T1000 (cell line): Measurements from ENCODE around the gene ITGAD.
"Not testable (repeated sequence)": the region's sequence is repeated elsewhere in the genome, so short reads cannot be mapped to it uniquely, and the experiment has no call there.

ENCODE experiments used
- DNase-seq: peaks from one replicate; lab custom pipeline; 2025; ENCODE audit warnings: mixed read lengths; lab: John Stamatoyannopoulos, UW

The ITGAD gene

DNA sequence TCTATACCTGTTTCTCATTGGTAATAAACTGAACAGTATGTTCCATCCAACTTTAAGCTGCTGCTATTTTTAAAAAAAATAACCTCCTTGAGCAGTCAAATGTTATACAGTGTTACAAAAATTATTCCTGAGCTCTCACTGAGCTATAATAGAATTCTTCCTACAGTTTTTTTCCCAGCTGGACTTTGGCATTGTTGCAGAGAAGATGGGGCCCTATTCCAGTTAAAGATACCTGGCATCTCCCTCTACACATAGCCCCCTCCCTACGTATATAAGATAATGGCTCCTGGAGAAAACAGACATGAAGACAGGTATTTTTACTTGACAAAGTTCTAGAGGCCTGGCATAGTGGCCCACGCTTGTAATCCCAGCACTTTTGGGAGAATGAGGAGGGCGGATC is 36.7 kb downstream of the ITGAD start:
- no peak for DNase-seq

DNA sequence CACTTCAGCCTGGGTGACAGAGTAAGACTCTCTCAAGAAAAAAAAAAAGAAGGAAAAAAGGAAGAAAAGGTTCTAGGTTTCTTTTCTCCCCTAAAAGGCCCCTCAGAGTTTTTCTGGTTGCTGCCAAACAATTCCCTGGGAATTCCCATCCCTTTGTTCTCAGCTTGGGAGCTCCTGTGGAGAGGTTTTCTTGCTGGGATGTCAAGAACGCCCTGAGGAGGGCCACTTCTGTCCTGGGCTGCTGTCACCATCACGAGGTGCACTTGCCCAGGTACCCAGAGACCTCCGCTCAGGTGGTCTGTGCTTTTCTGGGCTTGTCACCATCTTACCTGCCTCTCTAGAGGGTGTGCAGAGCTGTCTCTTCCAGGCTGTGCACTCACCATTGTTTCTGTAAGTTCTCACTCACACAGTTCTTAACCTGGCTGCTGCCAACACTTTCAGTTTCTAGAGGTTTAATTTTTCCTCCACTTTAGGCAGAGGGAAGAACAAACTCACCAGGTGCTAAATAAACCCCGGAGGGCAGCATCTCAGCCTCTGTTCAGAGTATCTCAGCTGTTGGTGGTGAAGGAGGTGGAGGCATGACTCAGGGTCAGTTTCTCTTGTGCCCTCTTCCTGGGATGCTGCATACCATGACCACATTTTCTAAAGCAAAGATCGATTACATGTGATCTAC is 37.4 kb downstream of the ITGAD start:
- DNase-seq = no peak

DNA sequence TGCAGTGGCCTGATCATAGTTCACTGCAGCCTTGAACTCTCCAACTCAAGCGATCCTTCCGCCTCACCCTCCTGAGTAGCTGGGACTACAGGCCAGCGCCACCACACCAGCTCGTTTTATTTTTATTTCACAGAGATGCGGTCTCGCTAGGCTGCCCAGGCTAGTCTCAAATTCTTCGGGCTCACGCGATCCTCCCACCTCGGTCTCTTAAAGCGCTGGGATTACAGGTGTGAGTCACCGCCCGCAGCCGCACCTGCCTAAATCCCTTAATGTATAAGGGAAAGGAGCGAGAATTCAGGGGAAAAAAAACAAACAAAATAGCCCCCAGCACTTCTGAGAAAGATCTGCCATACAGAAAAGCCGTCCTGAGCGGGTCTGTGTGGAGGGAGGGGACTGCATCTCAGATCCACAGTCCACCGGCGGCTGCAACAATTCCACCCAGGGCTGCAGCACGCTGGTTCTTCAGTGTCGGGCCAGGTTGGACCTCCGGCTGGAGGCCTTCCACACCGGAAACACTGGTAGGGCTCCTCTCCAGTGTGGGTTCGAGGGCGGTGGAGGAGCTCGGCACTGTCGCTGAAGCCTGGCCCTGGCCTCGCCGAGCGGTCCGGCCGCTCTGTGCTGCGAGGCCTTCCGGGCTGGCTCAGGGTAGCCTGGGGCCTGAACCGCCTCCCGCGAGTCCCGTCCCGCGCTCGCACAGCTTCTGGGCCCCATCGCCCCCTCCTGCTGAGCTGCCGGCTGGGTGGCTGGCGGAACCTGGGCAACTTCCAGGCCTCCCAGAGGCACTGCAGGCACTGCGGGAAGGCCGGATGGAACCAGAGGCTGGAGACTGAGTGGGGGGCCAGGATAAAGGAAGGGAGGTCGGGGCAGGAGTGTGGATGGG is 42.4 kb downstream of the ITGAD start:
- DNase-seq = no peak

DNA sequence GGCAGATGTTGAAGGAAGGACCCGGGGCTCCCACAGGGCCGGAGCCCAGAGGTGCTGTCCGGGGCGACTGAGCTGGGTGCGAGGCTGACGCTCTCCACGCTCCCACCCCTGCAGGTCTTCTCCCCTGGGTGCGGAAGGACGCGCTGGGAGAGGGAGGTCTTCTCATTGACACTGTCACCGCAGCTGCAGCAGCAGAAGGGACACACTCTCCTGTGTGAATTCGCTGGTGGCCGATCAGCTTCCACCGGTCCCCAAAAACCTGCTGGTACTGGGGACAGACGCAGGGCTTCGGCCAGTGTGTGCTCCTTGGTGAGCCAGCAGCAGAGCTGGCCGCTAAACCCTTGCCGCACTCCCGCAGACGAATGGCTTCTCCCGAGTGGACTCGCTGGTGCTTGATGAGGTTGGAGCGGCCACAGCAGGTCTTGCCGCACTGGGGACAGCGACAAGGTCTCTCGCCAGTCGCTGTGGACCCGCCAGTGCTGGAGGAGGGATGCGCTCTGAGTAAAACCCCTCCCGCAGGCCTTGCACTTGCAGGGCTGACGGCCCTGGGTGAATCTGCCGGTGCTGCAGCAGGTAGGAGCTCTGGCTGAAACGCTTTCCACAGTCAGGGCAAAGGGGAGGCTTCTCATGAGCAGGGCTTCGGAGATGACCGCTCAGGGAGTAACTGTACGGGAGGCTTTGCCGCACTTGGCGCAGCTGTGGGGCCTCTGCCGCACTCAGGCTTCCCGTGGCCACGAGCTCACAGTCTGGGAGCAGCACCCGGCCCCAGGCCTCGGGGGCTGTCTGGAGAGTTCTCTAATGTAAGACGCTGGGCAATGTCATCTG is 43.3 kb downstream of the ITGAD start:
- no peak for DNase-seq

DNA sequence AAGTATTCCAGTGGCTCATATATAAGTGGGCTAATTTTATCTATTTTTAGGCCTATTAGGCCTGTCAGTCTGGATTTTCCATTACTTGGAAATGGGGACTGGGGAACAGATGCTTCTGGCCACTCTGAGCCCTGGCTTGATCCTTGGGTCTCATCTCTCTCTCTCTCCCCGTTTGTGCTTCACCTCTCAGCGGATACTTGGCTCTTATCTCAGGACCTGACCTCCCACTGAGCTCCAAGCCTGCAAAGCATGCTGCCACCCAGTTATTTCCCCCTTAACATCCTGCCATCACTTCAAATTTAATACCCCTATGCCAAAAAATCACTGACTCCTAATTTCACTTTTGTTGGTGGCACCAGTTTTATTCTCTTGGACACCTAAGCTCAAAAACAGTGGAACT is 45.3 kb downstream of the ITGAD start:
- DNase-seq = no peak

DNA sequence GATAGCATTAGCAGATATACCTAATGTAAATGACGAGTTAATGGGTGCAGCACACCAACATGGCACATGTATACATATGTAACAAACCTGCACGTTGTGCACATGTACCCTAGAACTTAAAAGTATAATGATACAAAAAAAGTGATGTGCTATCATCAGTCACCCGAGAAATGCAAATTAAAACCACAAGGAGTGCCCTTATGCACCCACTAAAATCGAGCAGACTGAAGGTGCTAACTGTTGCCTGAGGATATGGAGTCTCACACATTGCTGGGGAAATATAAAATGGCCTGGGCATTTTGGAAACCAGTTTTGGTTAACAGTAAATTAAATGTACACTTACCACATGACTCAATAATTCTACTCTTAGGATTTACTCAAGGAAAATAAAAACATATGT is 45.9 kb downstream of the ITGAD start:
- DNase-seq = not testable (repeated sequence)

DNA sequence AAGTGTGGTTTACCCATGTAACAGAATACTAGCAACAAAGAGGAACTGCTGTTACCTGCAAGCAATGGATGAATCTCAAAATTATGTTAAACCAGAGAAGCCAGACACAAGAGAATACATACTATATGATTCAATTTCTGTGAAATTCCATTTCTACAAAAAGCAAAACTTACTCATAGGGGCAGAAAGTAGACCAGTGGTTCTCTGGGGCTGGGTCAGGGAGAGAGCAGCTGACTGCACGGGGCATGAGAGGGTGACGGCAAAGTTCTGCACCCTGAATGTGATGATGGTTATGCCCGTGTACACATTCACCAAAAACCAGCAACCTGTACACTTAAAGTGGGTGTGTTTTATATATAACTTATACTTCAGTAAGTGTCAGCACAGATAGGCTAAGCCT is 46.4 kb downstream of the ITGAD start:
- DNase-seq = no peak

DNA sequence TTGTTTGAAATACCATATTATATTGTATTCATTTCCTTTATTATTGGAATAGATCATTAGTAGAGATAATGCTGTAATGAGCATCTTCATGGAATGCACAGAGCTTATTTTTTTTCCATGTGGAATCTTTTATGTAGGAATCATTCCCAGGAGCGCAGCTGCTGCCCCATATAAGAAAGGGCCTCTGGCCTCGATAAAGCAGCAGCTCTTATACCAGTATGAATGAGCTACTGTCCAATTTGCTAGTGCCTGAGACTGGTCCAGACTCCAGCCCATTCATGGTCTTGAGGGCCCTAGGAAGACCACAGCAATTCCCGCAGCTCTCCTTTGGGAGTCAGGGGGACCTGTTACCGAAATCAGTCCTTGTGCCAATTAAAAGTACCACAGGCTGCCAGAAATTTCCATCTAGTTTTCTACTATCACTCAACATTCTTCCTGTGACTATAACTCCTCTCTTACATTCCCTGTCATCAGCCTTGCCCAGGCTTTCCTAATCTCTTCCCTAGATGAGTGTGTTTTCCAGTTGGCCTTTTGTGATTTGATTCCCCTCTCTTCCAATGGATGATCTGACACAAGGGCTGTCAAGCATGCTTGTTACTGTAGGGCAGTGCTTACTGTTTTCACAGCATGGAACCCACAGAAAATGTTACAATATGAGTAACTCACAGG is 47.5 kb downstream of the ITGAD start:
- no peak for DNase-seq

DNA sequence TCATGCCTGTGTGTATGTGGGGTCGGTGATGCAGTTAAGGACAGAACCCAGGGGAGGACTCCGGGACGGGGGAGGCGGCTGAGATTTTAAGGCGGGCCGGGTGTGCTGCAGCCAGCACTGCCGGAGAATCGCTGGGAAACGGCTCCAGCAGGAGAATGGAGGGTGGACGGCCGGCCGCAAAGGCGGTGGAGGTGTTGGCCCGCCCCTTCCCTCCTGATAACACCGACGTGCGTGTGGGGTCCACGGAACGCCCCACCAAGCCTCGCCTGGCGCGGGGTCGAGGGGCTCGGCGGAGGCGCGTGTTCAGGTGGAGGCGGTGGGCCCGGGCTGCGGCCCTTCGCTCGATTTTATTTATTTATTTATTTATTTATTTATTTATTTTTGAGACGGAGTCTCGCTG is 48.8 kb downstream of the ITGAD start:
- DNase-seq = no peak

DNA sequence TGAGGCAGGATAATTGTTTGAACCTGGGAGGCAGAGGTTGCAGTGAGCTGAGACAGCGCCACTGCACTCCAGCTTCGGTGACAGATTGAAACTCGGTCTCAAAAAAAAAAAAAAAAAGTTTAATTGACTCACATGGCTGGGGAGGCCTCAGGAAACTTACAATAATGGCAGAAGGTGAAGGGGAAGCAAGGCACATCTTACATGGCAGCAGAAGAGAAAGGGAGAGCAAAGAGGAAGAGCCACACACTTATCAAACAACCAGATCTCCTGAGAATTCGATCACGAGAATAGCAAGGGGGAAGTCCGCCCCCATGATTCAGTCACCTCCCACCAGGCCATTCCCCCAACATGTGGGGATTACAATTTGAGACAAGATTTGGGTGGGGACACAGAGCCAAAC is 52.8 kb downstream of the ITGAD start:
- not testable (repeated sequence) for DNase-seq

DNA sequence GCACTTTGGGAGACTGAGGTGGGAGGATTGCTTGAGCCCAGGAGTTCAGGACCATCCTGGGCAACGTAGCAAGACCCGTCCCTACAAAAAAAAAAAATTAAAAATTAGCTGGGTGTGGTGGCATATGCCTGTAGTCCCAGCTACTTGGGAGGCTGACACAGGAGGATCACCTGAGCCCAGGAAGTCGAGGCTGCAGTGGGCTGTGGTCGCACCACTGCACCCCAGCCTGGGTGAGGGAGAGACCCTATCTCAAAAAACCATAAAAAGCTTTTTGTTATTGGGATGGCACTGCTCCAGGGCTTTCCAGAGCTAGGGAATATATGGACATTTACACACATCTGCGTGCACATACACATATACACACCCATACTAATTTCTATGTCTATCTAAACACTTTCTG is 58.1 kb downstream of the ITGAD start:
- no peak for DNase-seq

DNA sequence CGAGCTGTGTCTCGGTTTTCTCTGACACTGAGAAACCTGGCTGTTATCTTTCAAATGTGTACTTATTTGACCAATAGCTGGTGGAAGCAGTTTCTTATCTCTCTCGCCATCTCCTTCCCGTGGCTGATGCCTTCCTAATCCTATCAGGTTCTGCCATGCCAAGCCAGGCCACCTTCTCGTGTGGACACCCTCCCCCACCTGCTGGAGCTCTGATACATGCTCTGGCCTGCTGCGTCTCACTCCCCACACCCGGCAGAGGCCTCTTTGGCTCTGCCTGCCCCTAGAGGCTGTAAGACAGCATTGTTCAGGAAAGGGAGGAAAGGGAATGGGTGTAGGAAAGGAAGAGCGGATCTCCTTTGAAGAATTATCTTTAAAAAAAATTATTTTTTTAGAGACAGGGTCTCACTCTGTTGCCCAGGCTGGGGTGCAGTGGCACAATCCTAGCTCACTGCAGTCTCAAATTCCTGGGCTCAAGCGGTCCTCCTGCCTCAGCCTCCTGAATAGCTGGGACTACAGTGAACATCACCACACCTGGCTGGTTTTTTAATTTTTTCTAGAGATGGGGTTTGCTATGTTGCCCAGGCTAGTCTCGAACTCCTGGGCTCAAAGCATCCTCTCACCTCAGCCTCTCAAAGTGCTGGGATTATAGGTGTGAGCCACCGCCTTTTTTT is 58.7 kb downstream of the ITGAD start:
- DNase-seq = no peak

DNA sequence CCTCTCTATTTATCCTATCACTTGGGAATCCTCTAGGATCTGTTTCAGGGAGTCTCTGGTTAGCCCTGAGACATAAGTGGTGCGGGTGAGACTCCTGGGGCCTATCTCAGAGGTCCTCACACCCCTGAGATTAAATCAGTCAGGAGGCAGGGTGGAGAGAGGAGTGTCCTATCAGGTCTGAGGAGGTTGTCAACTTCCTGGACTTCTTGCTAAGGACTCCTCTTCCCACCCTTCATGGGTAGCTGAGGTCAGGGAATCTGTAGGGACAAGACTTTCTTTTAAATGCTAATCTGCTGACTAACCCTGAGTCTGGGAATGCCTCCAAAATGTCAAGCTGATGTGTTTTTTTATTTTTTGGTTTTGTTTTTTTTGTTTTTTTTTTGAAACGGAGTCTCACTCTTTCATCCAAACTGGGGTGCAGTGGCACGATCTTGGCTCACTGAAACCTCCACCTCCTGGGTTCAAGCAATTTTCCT is 59.5 kb downstream of the ITGAD start:
- DNase-seq = peak; percentile 37

DNA sequence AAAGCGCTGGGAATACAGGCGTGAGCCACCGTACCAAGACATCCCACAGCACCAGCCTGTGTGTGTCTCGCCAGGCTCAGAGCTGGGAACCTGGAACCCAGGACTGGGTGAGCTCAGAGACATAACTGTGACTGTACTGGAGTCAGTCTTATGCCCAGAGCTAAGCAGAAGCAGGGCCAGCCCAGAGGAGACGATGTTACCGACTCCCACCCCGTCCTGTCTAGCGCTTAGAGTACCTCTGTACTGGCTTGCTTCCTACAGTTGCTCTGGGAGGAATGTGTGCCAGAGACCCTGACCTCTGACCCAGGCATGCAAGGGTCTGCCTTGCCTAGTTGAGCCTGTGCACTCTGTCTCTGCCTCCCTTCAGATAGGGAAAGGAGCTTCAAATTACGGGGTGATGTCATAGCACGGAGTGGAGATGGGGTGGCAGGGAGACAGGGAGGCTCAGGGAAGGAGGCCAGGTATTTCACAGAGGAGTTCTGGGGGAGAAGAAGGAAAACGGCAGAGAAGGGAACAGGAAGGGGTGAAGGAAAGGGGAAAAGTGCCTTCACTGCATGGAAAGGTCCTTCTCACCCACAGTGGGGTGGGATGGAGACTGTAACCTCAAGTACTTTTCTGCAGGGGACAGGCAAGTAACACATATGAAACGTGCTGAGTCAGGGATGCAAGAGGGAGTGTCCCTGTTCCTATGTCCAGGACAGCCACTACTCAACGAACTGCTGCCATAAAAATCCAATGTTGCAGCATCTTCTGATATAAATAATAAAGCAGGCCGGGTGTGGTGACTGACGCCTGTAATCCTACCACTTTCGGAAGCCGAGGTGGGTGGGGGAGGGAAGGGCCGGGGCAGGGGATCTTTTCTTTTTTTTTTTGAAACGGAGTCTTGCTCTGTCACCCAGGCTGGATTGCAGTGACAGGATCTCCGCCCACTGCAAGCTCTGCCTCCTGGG is 60.4 kb downstream of the ITGAD start:
- DNase-seq = no peak

DNA sequence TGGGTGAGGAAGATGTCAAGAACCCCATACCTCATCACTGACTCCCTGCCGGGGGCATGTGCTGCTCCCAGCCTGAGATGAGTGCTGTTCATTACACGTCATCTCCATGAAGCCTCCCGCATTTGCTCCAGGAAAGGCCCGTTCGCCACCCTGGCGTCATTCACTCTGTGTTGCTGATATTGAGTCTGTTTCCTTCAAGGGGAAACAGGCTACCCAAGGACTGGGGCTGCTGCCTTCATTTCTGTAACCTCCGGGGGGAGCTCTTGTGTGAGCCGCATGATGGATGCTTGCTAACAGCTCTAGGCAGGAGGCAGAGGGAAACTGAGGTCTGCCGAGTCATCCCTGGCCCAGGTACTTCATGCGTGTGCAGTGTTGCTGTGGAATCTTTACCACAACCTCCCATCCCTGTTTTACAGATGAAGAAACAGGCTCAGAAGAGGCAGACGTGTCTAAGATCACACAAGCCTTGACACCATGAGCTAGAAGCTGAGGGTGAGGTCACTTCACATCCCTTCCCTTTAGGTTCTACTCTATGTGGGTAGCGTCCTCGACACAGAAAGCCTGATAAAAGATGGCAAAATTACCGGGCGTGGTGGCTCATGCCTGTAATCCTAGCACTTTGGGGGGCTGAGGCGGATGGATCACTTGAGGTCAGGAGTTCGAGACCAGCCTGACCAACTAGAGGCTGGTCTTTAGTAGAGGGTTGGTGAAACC is 62.6 kb downstream of the ITGAD start:
- DNase-seq = no peak

DNA sequence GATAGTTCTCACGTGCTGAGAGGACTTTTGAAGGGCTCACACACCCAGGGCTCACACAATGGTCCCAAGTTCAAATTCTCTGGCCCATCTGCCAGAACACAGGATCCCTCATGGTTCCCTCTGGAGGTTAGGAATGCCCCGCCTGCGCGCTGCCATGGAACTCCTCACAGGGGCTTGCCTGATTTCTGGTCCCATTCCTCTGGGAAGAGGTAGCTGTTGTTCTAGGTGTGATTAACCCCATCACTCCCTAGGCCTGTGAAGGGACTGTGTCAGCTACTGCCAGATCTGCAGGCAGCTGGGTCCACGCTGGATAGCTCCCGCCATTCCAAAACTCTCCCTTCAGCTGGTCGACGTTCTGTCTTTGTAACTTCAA is 63.8 kb downstream of the ITGAD start:
- no peak for DNase-seq

DNA sequence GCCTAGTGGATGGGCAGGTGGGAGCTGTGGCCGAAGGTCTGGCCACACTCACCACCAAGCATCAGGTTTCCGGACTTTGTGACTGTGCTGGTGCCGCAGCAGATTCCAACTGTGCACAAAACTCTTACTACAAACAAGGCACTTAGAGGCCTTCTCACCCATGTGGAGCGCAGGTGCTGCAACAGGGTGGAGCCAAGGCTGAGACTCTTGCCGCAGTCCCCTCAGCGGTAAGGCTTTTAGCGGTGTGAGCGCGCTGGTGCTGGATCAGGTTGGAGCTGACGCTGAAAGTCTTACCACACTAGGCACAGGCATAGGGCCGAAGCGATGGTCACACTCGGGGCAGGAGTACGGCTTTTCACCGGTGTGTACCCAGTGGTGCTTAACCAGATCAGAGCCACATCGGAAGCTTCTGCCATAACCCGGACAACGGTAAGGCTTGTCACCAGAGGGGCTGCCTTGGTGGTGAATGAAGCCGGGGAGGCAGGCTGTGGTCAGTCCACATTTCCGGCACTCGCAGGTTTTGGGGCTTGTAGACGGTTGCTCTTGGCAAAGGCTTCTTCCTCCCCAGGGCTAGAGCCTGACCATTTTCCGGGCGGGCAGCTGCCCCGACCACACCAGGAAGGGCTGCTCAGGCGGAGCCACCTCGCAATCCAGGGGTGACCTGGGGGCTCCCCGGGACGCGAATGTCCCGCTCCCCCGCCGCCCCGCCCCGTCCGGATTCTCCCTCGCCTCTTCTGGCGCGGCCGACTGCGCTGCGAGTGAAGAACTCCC is 65.1 kb downstream of the ITGAD start:
- no peak for DNase-seq

DNA sequence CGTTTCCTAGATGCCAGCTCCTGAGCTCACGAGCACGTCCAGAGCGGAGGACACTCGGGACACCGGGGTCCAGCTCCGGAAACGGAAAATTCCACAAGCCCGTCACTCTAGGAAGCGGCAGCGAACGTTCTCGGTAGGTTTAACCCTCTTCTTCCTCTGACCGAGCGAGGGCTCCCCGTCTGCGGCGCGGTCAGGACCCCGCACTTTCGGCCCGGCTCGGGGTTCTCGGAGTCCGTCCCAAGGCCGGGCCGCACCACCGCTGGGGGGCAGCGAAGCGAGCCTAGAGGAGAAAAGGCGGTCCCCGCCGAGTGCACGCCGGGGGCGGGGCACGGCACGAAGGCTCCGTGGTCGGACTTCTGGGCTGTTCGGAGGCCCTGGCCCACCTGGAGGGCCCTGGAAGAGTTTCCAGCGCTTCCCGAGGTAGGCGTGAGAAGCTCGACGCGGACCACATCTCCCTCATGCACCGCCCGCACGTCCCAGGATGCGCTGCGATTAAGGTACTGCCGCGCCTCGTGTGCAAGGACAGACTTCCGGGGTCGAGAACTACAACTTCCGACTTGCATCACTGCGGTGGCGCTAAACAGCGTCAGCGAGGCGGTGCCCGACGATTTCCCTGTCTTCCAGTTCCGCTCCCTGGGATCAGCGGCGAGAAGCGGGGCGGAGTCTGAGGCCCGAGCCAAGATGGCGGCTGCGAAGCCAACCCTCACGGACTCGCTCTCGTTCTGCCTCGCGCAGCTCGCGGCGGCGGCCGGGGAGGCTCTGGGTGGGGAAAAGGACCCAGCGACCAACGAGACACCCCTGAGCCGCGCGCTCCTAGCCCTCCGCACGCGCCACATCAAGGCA is 65.9 kb downstream of the ITGAD start, which contains the start of gene ARMC5:
ARMC5 (plus strand) TSS at position 658 of the 843 bp plus-strand sequence; CDS start at position 682, 24 bp downstream.
- DNase-seq = peak; percentile 97
